HG03558 (cell line): Measurements from ENCODE around the gene PCDHB14.
"Not testable (repeated sequence)": the region's sequence is repeated elsewhere in the genome, so short reads cannot be mapped to it uniquely, and the experiment has no call there.

ENCODE experiments used
- ATAC-seq: cut with Tn5 transposase; IDR thresholded peaks from one replicate; pipeline ENCODE4 v1.9.1; 2021; ENCODE audit warnings: moderate number of reproducible peaks; ENCODE audit not compliant: unreplicated experiment; ENCODE audit errors: extremely low read depth

The PCDHB14 gene

DNA sequence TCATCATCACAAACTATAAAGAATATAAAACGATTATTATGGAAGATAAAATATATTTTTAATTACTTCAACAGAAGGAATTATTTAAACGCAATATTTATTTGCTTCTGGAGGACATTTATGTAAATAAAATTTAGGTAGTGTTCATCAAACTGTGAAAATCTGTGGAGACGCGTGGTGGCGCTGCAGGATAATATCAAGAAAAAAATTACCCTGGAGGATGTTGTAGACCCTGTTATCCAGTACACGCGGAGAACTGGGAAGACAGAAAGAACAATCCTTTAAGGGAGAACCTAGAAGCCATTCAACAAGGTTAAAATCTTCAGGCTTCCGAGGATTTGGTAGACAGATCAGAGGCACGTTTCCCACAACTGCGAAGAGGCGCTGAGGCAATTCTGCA is 14.7 kb upstream of the PCDHB14 start, which contains the start of gene PCDHB12:
Gene PCDHB12 (plus strand): TSS at position 242 of the 400 bp plus-strand sequence. CDS start 189 bp downstream, outside the sequence.
- no peak for ATAC-seq

DNA sequence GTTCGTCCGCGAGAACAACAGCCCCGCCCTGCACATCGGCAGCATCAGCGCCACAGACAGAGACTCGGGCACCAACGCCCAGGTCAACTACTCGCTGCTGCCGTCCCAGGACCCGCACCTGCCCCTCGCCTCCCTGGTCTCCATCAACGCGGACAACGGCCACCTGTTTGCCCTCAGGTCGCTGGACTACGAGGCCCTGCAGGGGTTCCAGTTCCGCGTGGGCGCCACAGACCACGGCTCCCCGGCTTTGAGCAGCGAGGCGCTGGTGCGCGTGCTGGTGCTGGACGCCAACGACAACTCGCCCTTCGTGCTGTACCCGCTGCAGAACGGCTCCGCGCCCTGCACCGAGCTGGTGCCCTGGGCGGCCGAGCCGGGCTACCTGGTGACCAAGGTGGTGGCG is 12.9 kb upstream of the PCDHB14 start:
- not testable (repeated sequence) for ATAC-seq

DNA sequence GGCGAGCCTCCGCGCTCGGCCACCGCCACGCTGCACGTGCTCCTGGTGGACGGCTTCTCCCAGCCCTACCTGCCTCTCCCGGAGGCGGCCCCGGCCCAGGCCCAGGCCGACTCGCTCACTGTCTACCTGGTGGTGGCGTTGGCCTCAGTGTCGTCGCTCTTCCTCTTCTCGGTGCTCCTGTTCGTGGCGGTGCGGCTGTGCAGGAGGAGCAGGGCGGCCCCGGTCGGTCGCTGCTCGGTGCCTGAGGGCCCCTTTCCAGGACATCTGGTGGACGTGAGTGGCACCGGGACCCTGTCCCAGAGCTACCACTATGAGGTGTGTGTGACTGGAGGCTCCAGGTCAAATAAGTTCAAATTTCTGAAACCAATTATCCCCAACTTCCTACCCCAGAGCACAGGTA is 12.3 kb upstream of the PCDHB14 start:
- not testable (repeated sequence) for ATAC-seq

DNA sequence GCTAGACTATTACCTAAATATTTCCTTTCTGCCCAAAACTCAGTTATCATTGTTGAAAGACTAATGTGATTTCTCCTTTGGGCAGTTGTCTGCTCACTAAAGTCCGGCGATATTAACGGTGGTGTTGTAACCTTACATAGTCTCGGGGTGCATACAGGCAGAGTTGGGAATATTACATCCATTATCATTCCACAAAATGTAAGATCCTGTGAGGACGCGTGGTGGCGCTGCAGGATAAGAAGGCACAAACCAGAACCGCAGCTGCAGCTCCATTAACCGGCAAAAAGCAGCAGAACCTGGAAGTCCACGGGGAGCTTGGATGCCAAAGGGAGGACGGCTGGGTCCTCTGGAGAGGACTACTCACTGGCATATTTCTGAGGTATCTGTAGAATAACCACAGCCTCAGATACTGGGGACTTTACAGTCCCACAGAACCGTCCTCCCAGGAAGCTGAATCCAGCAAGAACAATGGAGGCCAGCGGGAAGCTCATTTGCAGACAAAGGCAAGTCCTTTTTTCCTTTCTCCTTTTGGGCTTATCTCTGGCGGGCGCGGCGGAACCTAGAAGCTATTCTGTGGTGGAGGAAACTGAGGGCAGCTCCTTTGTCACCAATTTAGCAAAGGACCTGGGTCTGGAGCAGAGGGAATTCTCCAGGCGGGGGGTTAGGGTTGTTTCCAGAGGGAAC is 9.3 kb upstream of the PCDHB14 start, which contains the start of gene PCDHB13:
Gene PCDHB13 (plus strand): TSS at position 264 of the 684 bp plus-strand sequence. CDS start 205 bp downstream, at position 469.
- not testable (repeated sequence) for ATAC-seq

DNA sequence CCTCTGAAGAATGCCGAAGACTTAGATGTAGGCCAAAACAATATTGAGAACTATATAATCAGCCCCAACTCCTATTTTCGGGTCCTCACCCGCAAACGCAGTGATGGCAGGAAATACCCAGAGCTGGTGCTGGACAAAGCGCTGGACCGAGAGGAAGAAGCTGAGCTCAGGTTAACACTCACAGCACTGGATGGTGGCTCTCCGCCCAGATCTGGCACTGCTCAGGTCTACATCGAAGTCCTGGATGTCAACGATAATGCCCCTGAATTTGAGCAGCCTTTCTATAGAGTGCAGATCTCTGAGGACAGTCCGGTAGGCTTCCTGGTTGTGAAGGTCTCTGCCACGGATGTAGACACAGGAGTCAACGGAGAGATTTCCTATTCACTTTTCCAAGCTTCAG is 8.6 kb upstream of the PCDHB14 start:
- not testable (repeated sequence) for ATAC-seq

DNA sequence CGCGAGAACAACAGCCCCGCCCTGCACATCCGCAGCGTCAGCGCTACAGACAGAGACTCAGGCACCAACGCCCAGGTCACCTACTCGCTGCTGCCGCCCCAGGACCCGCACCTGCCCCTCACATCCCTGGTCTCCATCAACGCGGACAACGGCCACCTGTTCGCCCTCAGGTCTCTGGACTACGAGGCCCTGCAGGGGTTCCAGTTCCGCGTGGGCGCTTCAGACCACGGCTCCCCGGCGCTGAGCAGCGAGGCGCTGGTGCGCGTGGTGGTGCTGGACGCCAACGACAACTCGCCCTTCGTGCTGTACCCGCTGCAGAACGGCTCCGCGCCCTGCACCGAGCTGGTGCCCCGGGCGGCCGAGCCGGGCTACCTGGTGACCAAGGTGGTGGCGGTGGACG is 7.6 kb upstream of the PCDHB14 start:
- ATAC-seq: not testable (repeated sequence)

DNA sequence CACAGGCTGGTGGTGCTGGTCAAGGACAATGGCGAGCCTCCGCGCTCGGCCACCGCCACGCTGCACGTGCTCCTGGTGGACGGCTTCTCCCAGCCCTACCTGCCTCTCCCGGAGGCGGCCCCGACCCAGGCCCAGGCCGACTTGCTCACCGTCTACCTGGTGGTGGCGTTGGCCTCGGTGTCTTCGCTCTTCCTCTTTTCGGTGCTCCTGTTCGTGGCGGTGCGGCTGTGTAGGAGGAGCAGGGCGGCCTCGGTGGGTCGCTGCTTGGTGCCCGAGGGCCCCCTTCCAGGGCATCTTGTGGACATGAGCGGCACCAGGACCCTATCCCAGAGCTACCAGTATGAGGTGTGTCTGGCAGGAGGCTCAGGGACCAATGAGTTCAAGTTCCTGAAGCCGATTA is 7.1 kb upstream of the PCDHB14 start:
- ATAC-seq: not testable (repeated sequence)

DNA sequence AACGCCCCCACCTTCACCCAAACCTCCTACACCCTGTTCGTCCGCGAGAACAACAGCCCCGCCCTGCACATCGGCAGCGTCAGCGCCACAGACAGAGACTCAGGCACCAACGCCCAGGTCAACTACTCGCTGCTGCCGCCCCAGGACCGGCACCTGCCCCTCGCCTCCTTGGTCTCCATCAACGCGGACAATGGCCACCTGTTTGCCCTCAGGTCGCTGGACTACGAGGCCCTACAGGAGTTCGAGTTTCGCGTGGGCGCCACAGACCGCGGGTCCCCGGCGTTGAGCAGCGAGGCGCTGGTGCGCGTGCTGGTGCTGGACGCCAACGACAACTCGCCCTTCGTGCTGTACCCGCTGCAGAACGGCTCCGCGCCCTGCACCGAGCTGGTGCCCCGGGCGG is 1.7 kb downstream of the PCDHB14 start:
- ATAC-seq: not testable (repeated sequence)

DNA sequence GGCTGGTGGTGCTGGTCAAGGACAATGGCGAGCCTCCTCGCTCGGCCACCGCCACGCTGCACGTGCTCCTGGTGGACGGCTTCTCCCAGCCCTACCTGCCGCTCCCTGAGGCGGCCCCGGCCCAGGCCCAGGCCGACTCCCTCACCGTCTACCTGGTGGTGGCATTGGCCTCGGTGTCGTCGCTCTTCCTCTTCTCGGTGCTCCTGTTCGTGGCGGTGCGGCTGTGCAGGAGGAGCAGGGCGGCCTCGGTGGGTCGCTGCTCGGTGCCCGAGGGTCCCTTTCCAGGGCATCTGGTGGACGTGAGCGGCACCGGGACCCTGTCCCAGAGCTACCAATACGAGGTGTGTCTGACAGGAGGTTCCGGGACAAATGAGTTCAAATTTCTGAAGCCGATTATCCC is 2.3 kb downstream of the PCDHB14 start:
- not testable (repeated sequence) for ATAC-seq

DNA sequence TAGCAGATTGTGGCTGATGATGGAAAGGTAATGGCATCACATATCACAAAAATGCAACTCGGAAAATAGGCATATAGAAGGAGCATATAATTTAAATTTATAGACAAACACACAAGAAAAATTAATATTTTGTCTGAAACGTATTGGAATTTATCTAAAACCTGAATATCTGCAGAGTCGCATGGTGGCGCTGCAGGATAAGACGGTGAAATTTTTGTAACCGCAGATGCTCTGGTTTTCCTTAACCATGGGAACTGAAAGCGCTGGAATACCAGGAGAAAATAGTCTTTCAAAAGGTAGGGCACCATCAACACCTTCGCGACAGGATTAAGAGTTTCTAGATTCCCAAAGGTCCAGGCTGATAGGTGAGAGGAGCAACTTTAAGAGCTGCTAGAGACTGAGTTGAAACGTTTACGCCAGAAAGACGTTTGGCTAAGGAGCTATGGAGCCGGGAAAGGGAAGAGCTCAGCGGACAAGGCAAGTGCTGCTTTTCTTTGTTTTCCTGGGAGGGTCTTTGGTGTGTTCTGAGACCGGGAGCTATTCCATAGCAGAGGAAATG is 11.0 kb downstream of the PCDHB14 start:
- no peak for ATAC-seq

DNA sequence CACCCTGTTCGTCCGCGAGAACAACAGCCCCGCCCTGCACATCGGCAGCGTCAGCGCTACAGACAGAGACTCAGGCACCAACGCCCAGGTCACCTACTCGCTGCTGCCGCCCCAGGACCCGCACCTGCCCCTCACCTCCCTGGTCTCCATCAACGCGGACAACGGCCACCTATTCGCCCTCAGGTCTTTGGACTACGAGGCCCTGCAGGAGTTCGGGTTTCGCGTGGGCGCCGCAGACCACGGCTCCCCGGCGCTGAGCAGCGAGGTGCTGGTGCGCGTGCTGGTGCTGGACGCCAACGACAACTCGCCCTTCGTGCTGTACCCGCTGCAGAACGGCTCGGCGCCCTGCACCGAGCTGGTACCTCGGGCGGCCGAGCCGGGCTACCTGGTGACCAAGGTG is 12.8 kb downstream of the PCDHB14 start:
- not testable (repeated sequence) for ATAC-seq

DNA sequence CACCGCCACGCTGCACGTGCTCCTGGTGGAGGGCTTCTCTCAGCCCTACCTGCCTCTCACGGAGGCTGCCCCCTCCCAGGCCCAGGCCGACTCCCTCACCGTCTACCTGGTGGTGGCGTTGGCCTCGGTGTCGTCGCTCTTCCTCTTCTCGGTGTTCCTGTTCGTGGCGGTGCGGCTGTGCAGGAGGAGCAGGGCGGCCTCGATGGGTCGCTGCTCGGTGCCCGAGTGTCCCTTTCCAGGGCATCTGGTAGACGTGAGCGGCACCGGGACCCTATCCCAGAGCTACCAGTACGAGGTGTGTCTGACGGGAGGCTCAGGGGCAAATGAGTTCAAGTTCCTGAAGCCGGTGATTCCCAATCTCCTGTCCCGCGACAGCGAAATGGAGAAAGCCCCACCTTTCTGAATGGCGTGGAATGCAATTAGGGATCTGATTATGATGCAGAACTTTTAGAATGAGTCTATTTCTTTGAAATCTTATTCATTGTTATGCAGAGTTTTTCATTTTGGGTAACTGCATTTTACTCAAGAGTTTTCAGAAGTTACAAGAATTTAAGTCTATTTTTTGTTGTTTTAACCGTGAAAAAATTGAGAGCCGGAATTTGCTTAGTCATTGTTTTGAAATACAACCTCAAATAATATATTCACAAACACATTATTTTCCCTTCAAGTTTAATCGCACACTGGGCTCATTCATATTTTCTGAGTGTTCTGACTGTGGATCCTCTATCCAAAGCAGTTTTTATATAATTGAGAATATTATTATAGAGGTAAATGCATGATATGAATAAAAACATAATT is 13.6 kb downstream of the PCDHB14 start:
- no peak for ATAC-seq

DNA sequence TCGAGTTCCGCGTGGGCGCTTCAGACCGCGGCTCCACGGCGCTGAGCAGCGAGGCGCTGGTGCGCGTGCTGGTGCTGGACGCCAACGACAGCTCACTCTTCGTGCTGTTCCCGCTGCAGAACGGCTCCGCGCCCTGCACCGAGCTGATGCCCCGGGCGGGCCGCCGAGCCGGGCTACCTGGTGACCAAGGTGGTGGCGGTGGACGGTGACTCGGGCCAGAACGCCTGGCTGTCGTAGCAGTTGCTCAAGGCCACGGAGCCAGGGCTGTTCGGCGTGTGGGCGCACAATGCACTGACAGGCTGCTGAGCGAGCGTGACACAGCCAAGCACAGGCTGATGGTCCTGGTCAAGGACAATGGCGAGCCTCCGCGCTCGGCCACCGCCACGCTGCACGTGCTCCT is 18.4 kb downstream of the PCDHB14 start:
- no peak for ATAC-seq

DNA sequence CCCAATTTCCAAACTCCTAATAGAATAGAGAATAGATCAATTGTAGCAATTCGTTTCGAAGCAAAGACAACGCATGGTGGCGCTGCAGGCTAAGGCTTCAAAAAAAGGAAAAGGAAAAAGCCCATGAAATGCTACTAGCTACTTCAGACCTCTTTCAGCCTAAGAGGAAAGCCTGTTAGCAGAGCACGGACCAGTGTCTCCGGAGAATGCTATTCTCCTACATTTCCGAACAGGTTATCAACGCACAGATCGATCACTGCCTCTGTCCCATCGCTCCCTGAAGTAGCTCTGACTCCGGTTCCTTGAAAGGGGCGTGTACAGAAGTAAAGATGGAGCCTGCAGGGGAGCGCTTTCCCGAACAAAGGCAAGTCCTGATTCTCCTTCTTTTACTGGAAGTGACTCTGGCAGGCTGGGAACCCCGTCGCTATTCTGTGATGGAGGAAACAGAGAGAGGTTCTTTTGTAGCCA is 22.1 kb downstream of the PCDHB14 start, which contains the start of gene PCDHB15:
Gene PCDHB15 (plus strand): TSS at position 146 of the 468 bp plus-strand sequence. CDS start 184 bp downstream, at position 330.
- ATAC-seq: no peak

DNA sequence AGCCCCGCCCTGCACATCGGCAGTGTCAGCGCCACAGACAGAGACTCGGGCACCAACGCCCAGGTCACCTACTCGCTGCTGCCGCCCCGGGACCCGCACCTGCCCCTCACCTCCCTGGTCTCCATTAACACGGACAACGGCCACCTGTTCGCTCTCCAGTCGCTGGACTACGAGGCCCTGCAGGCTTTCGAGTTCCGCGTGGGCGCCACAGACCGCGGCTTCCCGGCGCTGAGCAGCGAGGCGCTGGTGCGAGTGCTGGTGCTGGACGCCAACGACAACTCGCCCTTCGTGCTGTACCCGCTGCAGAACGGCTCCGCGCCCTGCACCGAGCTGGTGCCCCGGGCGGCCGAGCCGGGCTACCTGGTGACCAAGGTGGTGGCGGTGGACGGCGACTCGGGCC is 23.8 kb downstream of the PCDHB14 start:
- not testable (repeated sequence) for ATAC-seq

DNA sequence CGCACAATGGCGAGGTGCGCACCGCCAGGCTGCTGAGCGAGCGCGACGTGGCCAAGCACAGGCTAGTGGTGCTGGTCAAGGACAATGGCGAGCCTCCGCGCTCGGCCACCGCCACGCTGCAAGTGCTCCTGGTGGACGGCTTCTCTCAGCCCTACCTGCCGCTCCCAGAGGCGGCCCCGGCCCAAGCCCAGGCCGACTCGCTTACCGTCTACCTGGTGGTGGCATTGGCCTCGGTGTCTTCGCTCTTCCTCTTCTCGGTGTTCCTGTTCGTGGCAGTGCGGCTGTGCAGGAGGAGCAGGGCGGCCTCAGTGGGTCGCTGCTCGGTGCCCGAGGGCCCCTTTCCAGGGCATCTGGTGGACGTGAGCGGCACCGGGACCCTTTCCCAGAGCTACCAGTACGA is 24.3 kb downstream of the PCDHB14 start:
- ATAC-seq: not testable (repeated sequence)

DNA sequence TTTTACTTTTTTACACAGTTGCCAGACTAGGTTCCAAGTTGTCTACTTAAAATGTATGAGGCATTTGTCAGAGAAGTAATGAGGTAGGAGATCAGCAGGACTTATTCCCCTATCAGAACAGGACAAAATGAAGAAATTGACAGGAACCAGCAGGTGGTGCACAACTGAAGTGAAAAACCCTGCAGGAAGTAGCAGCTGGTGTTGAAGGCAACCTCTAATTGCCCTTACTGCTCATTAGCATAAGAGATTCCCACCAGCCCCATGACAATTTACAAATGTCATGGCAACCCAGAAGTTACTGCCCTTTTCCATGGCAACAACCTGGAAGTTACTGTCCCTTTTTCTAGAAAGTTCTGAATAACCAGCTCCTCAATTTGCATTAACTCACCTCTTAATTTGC is 27.4 kb downstream of the PCDHB14 start:
- ATAC-seq: no peak

DNA sequence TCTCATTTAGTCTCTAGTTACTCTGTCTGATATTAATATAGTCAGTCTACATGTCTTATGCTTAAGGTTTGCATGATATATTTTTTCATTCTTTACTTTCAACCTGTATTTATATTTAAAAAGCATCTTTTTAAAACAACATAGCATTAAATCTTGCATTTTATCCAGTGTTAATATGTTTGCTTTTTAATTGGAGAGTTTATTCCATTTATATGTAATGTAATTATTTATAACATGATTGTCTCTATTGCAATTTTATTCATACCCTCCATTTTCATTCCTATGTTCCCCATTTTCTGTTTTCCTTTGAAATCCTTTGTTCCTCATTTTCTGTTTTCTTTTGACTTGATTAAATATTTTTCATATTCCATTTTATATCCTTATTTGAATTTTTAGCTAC is 35.3 kb downstream of the PCDHB14 start:
- no peak for ATAC-seq

DNA sequence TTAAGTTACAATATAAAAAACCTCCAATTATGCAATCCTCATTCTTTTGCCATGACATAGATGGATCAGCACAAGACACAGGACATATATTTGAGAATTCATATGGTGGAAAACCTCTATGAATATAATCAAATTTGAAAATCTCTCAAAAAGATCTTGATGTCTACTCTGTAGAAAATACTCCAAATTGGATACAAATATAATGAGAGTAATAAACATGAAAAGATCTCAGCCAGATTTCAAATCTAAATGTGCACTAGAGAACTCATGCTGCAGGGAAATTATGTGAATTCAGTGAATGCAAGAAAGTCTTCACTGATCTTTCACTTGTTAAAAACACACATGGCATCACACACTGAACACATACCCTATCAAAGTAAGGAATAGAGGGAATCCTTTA is 35.8 kb downstream of the PCDHB14 start:
- ATAC-seq: no peak

DNA sequence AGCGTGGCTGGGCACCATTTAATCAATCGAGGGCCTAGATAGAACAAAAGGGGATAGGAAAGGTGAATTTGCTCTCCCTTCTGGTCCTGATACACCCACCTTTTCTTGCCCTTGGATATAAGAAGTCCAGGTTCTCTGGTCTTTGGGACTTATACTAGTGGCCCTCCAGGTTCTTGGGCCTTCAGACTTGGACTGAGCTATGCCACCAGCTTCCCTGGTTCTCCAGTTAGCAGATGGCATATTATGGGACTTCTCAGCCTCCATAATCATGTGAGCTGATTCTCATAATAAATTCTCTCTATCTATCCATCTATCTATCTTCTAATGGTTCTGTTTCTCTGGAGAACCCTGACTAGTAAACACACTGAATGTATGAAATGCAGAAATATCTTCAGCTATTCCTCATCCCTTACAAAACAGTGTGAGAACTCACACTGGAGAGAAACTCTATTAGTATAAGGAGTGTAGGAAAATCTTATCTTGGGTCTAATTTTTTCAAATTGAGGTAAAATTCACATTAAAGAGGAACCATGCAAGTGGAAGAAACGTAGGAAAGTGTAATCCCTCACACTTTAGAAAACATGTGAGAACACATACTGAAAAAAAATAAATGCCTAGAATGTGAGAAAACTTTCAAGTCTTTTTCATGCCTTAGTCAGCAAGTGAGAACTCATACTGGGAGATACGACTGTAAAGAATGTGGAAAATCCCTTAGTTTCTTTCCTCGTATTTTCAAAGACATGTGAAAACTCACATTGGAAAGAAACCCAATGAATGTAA is 37.5 kb downstream of the PCDHB14 start:
- ATAC-seq: no peak
